Gastroesophageal sphincter (tissue), 4 donors: ENCODE results near the gene SORCS3. TPM values are rescaled to one million over a fixed set of nuclear protein-coding genes. Genes with fewer than 3 reads are reported as not detected.

Experiments
- ATAC-seq: fragments of 150-250 bp; one replicate; pipeline ENCODE4 v1.9.1; 2016; ENCODE audit warnings: mild to moderate bottlenecking, moderate library complexity
- H3K27ac ChIP-seq, 4 donors: fragments of 200-600 bp; sonication (generic) in 3 of 4; 1 replicate in 3 of 4; 2 replicates in 1 of 4; pipeline ENCODE4 v1.5.1; 2016 to 2019
- H3K27me3 ChIP-seq: fragments of 200-600 bp; sonication (generic); one replicate; pipeline ENCODE4 v1.5.1; 2019
- H3K36me3 ChIP-seq, 2 donors: fragments of 200-600 bp; sonication (generic); one replicate each; pipeline ENCODE4 v1.5.1; 2019; ENCODE audit warnings: control low read depth in 1 of 2
- H3K4me1 ChIP-seq, 3 donors: fragments of 200-600 bp; sonication (generic); 1 replicate in 2 of 3; 2 replicates in 1 of 3; pipeline ENCODE4 v1.5.1; 2016 to 2019; ENCODE audit warnings: control low read depth in 2 of 3
- H3K4me3 ChIP-seq, 2 donors: fragments of 200-600 bp; sonication (generic); one replicate each; pipeline ENCODE4 v1.5.1; 2019; ENCODE audit warnings: mild to moderate bottlenecking in 1 of 2, moderate library complexity in 1 of 2
- H3K9me3 ChIP-seq, 3 donors: fragments of 200-600 bp; sonication (generic); one replicate each; pipeline ENCODE4 v1.5.1; 2017 to 2019; ENCODE audit warnings: control low read depth in 2 of 3
- EP300 ChIP-seq: sonication (generic); formaldehyde crosslinking; IDR thresholded peaks from one replicate; pipeline ENCODE4 v1.6.1; 2017; ENCODE audit warnings: antibody characterized with exemption, mild to moderate bottlenecking
- POLR2A ChIP-seq, 2 donors: fragments of 450-650 bp; IDR thresholded peaks; one replicate each; pipeline ENCODE4 v1.6.1; 2017; ENCODE audit warnings: antibody characterized with exemption in 2 of 2, mild to moderate bottlenecking in 2 of 2, moderate library complexity in 1 of 2
- POLR2AphosphoS5 ChIP-seq: sonication (generic); formaldehyde crosslinking; IDR thresholded peaks from one replicate; pipeline ENCODE4 v1.6.1; 2017; ENCODE audit warnings: antibody characterized with exemption
- WGBS, 2 donors: methylation state at CpG; one replicate each; pipeline ENCODE4 v1.1.5; 2018; ENCODE audit warnings: low coverage in 1 of 2; 5-methylcytosine and 5-hydroxymethylcytosine counted together
- total RNA-seq, 4 donors: library from RNA; depleted of rRNA; stranded (reverse); fragments of >200 nt; gene quantifications; one replicate each; pipeline ENCODE4 v1.1.0, GENCODE V29; 2016
- TF ChIP-seq, protein P1 (sequence below), 4 experiments: fragments of 200-600 bp in 2 of 4; fragments of 450-650 bp in 2 of 4; sonication (generic) in 1 of 4; IDR thresholded peaks; one replicate each; pipeline ENCODE4 v1.5.1; 2017 to 2019; ENCODE audit warnings: antibody characterized with exemption in 4 of 4, mild to moderate bottlenecking in 2 of 4, moderate library complexity in 2 of 4

Gene SORCS3
- total RNA-seq, 4 donors from 2014 or later: 0.31 to 1.3 (median 0.69) TPM; not detected in 1

DNA sequence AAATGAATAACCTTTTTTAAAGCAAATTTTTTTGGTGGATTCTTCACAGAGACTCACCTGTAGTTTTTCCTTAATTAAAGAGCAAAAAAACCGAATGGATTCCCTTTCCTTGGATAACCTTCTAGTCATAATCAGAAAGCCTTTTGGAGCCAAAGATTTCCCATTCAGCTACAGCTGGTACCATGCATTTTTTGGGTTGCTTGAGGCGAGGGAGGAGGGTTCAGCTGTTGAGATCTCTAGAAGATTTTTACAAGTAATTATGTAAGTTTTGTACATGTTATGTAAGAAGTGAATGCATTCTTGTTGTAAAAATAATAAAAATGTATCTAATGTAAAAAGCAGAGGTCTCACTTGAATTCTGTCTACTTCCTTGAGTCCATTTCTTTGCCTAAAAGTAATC lies 463.2 kb downstream of the SORCS3 start:
- 68 to 69% methylated on average over 2 of the region's 2 CpGs for WGBS, 2 donors
- no peak for ATAC-seq

DNA sequence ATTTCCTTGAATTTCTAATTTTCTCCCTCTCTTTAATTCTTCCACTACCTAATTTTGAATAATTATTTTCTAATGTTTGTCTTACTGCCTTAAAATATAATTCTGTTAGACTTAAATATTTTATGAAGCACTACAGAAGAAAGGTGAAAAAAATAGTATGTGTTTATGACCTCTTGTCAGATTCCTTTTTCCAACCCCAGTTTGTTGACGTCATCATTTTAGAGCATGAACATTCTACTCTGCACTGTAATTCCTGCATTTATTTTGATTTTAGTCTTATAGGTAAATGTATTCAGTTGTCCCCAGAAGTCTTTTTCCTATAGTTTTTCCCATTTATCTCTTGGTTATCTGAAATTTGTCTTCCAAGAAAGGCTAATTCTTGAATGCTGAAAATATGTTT lies 468.1 kb downstream of the SORCS3 start:
- WGBS, 2 donors: 62 to 85% methylated on average over 1 of the region's 1 CpG
- no peaks in the 10 kb centered on the region for H3K9me3 ChIP-seq

More for the DNA sequence above, 463.2 kb downstream of the SORCS3 start:
- TF ChIP-seq, protein P1, sequence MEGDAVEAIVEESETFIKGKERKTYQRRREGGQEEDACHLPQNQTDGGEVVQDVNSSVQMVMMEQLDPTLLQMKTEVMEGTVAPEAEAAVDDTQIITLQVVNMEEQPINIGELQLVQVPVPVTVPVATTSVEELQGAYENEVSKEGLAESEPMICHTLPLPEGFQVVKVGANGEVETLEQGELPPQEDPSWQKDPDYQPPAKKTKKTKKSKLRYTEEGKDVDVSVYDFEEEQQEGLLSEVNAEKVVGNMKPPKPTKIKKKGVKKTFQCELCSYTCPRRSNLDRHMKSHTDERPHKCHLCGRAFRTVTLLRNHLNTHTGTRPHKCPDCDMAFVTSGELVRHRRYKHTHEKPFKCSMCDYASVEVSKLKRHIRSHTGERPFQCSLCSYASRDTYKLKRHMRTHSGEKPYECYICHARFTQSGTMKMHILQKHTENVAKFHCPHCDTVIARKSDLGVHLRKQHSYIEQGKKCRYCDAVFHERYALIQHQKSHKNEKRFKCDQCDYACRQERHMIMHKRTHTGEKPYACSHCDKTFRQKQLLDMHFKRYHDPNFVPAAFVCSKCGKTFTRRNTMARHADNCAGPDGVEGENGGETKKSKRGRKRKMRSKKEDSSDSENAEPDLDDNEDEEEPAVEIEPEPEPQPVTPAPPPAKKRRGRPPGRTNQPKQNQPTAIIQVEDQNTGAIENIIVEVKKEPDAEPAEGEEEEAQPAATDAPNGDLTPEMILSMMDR (IDR thresholded peaks at IDR 0.05): no peak
- TF ChIP-seq EP300 (no peak), POLR2AphosphoS5 (no peak), POLR2A (IDR thresholded peaks at IDR 0.05) (no peak)
- no peaks in the 10 kb centered on the region for H3K4me1 ChIP-seq
- no peaks in the 10 kb centered on the region for H3K36me3 ChIP-seq
- no peaks in the 10 kb centered on the region for H3K27me3 ChIP-seq
- H3K27ac ChIP-seq: no peak overlapping the region
- H3K9me3 ChIP-seq: no peaks in the 10 kb centered on the region
- no peak overlapping the region for H3K4me3 ChIP-seq

DNA sequence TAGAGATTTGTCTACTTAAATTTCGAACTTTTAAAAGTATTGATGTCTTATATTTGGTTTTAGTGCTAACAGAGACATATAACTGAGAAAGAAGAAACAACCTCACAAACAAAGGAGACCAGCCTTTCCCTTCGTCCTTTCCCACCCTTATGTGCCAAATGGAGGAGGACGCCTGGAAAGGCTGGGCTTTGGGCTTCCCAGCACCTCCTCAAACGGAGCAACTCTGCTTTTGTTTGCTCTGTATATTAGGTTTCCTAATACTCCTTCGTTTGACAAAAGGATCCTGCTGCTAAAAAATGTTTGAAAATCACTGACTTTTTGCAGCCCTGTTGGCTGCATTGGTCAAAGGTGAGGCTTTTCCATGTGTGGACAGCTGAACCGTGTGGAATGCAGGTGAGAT lies 471.8 kb downstream of the SORCS3 start:
- no peak for TF ChIP-seq POLR2AphosphoS5
- TF ChIP-seq POLR2A (IDR thresholded peaks at IDR 0.05): no peak
- TF ChIP-seq, protein P1 (IDR thresholded peaks at IDR 0.05): no peak
- TF ChIP-seq EP300: no peak
- Histone ChIP-seq H3K27me3 (no peaks in the 10 kb centered on the region), H3K9me3 (no peaks in the 10 kb centered on the region)

More for the DNA sequence above, 468.1 kb downstream of the SORCS3 start:
- TF ChIP-seq POLR2A (IDR thresholded peaks at IDR 0.05): no peak
- no peak for TF ChIP-seq POLR2AphosphoS5
- no peak for TF ChIP-seq EP300
- H3K36me3 ChIP-seq: no peaks in the 10 kb centered on the region
- no peaks in the 10 kb centered on the region for H3K4me1 ChIP-seq
- no peak overlapping the region for H3K27ac ChIP-seq
- H3K4me3 ChIP-seq: no peak overlapping the region
- no peaks in the 10 kb centered on the region for H3K27me3 ChIP-seq
- no peak for ATAC-seq

DNA sequence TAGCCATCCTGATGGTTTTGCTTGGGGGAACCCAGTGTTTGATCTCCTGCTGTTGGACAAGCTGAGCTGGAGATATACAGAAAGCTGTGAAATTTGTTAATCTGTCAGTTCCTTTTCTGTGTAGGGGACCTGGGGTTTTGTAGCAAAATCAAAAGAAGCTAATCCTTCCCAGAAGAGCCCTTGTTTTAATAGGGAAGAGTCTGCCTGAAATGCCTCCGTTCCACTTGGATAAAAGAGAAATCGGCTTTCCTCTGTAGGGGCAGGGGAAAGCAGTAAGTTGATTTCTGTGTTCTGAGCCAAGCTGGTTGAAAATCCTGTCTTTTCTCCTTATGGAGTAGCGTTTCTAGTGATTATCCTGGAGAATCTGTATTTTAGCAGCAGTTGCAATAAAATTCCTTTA lies 472.6 kb downstream of the SORCS3 start:
- no peaks in the 10 kb centered on the region for H3K9me3 ChIP-seq
- 71 to 89% methylated on average over 2 to 3 of the region's 3 CpGs for WGBS, 2 donors
- H3K27ac ChIP-seq: no peak overlapping the region
- no peak for ATAC-seq
- H3K4me3 ChIP-seq: no peak overlapping the region
- H3K4me1 ChIP-seq: no peaks in the 10 kb centered on the region
- H3K27me3 ChIP-seq: no peaks in the 10 kb centered on the region
- TF ChIP-seq EP300: no peak
- no peak for TF ChIP-seq POLR2AphosphoS5
- TF ChIP-seq POLR2A (IDR thresholded peaks at IDR 0.05): no peak
- TF ChIP-seq, protein P1 (IDR thresholded peaks at IDR 0.05): no peak
- no peaks in the 10 kb centered on the region for H3K36me3 ChIP-seq

More for the DNA sequence above, 471.8 kb downstream of the SORCS3 start:
- 60 to 69% methylated on average over 5 to 6 of the region's 6 CpGs for WGBS, 2 donors
- Histone ChIP-seq H3K4me3 (no peak overlapping the region), H3K4me1 (no peaks in the 10 kb centered on the region), H3K36me3 (no peaks in the 10 kb centered on the region), H3K27ac (no peak overlapping the region)
- ATAC-seq: no peak

DNA sequence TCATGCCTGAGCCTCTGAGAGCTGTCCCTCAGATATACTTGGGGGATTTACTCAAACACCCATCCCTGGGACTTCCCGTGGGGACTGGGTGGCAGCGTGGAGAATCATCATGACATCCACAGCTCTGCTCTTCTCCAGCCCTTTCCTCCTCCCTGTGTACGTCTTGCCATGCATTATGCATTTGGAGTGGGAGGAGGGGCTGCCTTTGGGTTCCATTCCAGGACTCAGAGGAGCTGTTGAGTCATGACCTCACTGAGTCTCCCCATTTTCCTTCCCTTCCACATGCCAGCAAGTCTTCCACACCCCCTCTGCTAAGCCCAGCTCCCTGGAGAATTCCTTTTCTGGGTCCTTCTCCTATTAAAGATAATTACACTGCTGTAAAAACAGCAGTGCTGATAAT lies 480.7 kb downstream of the SORCS3 start:
- no peak for ATAC-seq
- Histone ChIP-seq H3K36me3 (no peaks in the 10 kb centered on the region), H3K4me1 (no peaks in the 10 kb centered on the region), H3K27me3 (no peaks in the 10 kb centered on the region), H3K4me3 (no peak overlapping the region), H3K27ac (no peak overlapping the region), H3K9me3 (no peaks in the 10 kb centered on the region)
- TF ChIP-seq POLR2AphosphoS5 (no peak), EP300 (no peak), POLR2A (IDR thresholded peaks at IDR 0.05) (no peak)
- TF ChIP-seq, protein P1 (IDR thresholded peaks at IDR 0.05): no peak
- WGBS, 2 donors: 58 to 75% methylated on average over 2 of the region's 3 CpGs
